Spleen (tissue), 11 donors: ENCODE measurements around the gene TDRD9. TPM values are rescaled to one million over a fixed set of nuclear protein-coding genes. Genes with fewer than 3 reads are reported as not detected.

ENCODE experiments used
- DNase-seq: peaks from one replicate; pipeline ENCODE4 v3.0.0-alpha.2; 2020
- H3K27ac ChIP-seq, 8 donors: fragments of 200-600 bp; sonication (generic) in 7 of 8; 1 replicate in 4 of 8; 2 replicates in 4 of 8; pipeline versions ENCODE4 v1.5.0 to v1.8.0; 2016 to 2021; ENCODE audit warnings: inconsistent platforms in 4 of 8, mild to moderate bottlenecking in 4 of 8, moderate library complexity in 1 of 8
- H3K27me3 ChIP-seq, 7 donors: fragments of 200-600 bp; sonication (generic) in 6 of 7; replicated peaks in 1 of 7; 1 replicate in 4 of 7; 2 replicates in 3 of 7; pipeline versions ENCODE4 v1.5.0 to v1.8.0; 2016 to 2021; ENCODE audit warnings: inconsistent platforms in 3 of 7, mild to moderate bottlenecking in 1 of 7
- H3K36me3 ChIP-seq, 6 donors: fragments of 200-600 bp; sonication (generic) in 5 of 6; 1 replicate in 4 of 6; 2 replicates in 2 of 6; pipeline versions ENCODE4 v1.5.0 to v1.8.0; 2016 to 2021; ENCODE audit warnings: inconsistent platforms in 2 of 6
- H3K4me1 ChIP-seq, 6 donors: fragments of 200-600 bp; sonication (generic) in 5 of 6; 1 replicate in 3 of 6; 2 replicates in 3 of 6; pipeline versions ENCODE4 v1.5.0 to v1.8.0; 2016 to 2021; ENCODE audit warnings: inconsistent platforms in 3 of 6
- H3K4me3 ChIP-seq, 8 donors: fragments of 200-600 bp; sonication (generic) in 7 of 8; 1 replicate in 4 of 8; 2 replicates in 4 of 8; pipeline versions ENCODE4 v1.5.0 to v1.8.0; 2016 to 2021; ENCODE audit warnings: inconsistent platforms in 4 of 8, mild to moderate bottlenecking in 4 of 8, moderate library complexity in 2 of 8
- H3K9me3 ChIP-seq, 8 donors: fragments of 200-600 bp; sonication (generic) in 7 of 8; 1 replicate in 4 of 8; 2 replicates in 4 of 8; pipeline versions ENCODE4 v1.5.0 to v1.8.0; 2016 to 2021; ENCODE audit warnings: inconsistent platforms in 4 of 8
- POLR2A ChIP-seq, 3 donors: fragments of 450-650 bp; IDR thresholded peaks; one replicate each; pipeline ENCODE4 v1.5.1; 2017; ENCODE audit warnings: antibody characterized with exemption in 3 of 3, mild to moderate bottlenecking in 1 of 3
- POLR2AphosphoS5 ChIP-seq, 3 donors: sonication (generic); formaldehyde crosslinking; IDR thresholded peaks; one replicate each; pipeline ENCODE4 v1.5.1; 2017; ENCODE audit warnings: antibody characterized with exemption in 3 of 3
- WGBS, 5 donors: extraction: QIAGEN DNeasy Blood & Tissue Kit in 3 of 5; methylation state at CpG; one replicate each; pipeline versions ENCODE4 v1.1.5 to v1.1.7; 2013 to 2018; 5-methylcytosine and 5-hydroxymethylcytosine counted together
- intact Hi-C: fragments of 100-400 bp; cut with DNase I; formaldehyde crosslinking; loops from one replicate; pipeline ENCODE4 v1.15.0; 2023; ENCODE audit warnings: low total_unique reads
- polyA plus RNA-seq, 3 donors: library from polyadenylated mRNA; stranded (reverse); fragments of 200-250 nt; gene quantifications; one replicate each; pipeline ENCODE4 v1.2.1, GENCODE V29; 2013
- total RNA-seq, 7 donors: library from RNA; depleted of rRNA in 3 of 7; stranded (reverse); fragments of >200 nt in 3 of 7; fragmentation: NEBNext Ultra II Directional in 4 of 7; extraction: Animal tissue kit (Norgen Biotek cat#: 25700) in 4 of 7; gene quantifications; one replicate each; pipeline versions ENCODE4 v1.1.0 to v1.2.1, GENCODE V29; 2016 to 2021
- TF ChIP-seq, protein P1 (sequence below), 11 experiments: fragments of 200-600 bp in 7 of 11; fragments of 450-650 bp in 4 of 11; sonication (generic) in 4 of 11; IDR thresholded peaks in 8 of 11; conservative IDR thresholded peaks in 3 of 11; 1 replicate in 7 of 11; 2 replicates in 4 of 11; pipeline versions ENCODE4 v1.4.0 to v1.8.0; 2016 to 2021; ENCODE audit warnings: antibody characterized with exemption in 11 of 11, inconsistent platforms in 4 of 11, mild to moderate bottlenecking in 1 of 11
- donor health status: healthy with polysubstance abuse.
- donor health status: DM: no; HTN: no; CAD: no; lungs with moderate emphysema.
- donor health status: DM: no; HTN: no; CAD: no.
- donor health status: Bipolar disorder and iron deficiency.
- donor health status: healthy.
- donor health status: DM: no; HTN: no; CAD: no.
- donor health status: DM: yes; HTN: yes; CAD: no.

The TDRD9 gene
- total and polyA plus RNA-seq, 10 donors, result 0.70 to 18.7 (median 8.0) TPM

DNA sequence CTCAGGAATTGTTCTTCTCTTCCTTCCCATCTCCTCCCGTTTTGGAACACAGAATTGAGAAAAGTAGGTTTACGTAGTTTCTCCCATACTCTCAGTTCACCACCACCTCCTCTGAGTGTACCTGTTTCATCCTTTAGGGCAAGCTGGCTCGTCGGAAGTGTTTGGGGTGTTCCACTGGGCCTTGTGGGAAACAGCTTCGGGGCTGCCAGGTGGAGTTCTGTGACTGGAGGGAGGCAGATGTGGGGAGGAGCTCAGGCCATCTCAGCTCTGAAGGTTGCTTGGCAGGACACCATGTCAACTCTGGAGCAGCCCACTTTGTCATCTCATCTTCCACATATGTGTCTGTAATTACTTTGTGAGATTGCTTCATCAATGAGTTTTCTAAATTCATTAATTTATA, 67.6 kb downstream of the TDRD9 start:
- H3K27me3 ChIP-seq, result peaks cover 0 to 26% (median 0%) of the 10 kb centered on the region in 7 donors
- DNase-seq, result no peak
- WGBS, 5 donors, result 75 to 83% (median 78%) methylated on average over 5 of the region's 5 CpGs
- H3K9me3 ChIP-seq, result no peaks in the 10 kb centered on the region
- no peak for TF ChIP-seq POLR2A (IDR thresholded peaks at IDR 0.05)
- no peak for TF ChIP-seq POLR2AphosphoS5 (IDR thresholded peaks at IDR 0.05)
- TF ChIP-seq, protein P1, sequence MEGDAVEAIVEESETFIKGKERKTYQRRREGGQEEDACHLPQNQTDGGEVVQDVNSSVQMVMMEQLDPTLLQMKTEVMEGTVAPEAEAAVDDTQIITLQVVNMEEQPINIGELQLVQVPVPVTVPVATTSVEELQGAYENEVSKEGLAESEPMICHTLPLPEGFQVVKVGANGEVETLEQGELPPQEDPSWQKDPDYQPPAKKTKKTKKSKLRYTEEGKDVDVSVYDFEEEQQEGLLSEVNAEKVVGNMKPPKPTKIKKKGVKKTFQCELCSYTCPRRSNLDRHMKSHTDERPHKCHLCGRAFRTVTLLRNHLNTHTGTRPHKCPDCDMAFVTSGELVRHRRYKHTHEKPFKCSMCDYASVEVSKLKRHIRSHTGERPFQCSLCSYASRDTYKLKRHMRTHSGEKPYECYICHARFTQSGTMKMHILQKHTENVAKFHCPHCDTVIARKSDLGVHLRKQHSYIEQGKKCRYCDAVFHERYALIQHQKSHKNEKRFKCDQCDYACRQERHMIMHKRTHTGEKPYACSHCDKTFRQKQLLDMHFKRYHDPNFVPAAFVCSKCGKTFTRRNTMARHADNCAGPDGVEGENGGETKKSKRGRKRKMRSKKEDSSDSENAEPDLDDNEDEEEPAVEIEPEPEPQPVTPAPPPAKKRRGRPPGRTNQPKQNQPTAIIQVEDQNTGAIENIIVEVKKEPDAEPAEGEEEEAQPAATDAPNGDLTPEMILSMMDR (IDR thresholded peaks at IDR 0.05 in 8 of 11, conservative IDR thresholded peaks at IDR 0.05 in 3 of 11), result no peak
- H3K36me3 ChIP-seq, result peaks cover 0 to 11% (median 0%) of the 10 kb centered on the region in 6 donors
- no peak overlapping the region for H3K4me3 ChIP-seq
- no peak overlapping the region for H3K27ac ChIP-seq
- no peaks in the 10 kb centered on the region for H3K4me1 ChIP-seq
- intact Hi-C loops, result no loop called here

DNA sequence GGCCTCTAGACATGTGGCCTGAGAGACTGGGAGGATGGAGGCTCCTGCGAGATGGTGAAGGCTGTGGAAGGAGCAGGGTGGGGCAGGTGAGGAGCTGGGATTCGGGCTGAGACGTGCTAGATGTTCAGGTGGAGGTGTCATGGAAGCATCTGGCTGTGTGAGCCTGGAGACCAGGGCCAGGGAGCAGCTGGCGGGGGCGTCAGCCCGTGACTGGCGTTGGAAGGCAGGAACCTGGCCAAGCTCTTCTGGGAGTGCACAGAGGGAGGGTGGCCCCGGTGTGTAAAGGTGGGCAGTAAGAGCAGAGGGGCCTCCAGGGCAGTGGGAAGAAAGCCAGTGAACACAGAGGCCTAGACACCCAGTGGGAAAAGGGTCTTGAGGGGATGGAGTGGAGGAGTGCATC, 69.1 kb downstream of the TDRD9 start:
- intact Hi-C loops, result no loop called here
- 76 to 89% (median 77%) methylated on average over 8 of the region's 8 CpGs for WGBS, 5 donors
- Histone ChIP-seq H3K36me3 (peaks cover 0 to 6% (median 0%) of the 10 kb centered on the region in 6 donors), H3K4me3 (no peak overlapping the region), H3K4me1 (no peaks in the 10 kb centered on the region), H3K9me3 (no peaks in the 10 kb centered on the region), H3K27ac (no peak overlapping the region), H3K27me3 (peaks cover 0 to 26% (median 0%) of the 10 kb centered on the region in 7 donors)
- TF ChIP-seq, protein P1 (IDR thresholded peaks at IDR 0.05 in 8 of 11, conservative IDR thresholded peaks at IDR 0.05 in 3 of 11), result no peak
- TF ChIP-seq POLR2AphosphoS5 (IDR thresholded peaks at IDR 0.05) (no peak), POLR2A (IDR thresholded peaks at IDR 0.05) (no peak)
- DNase-seq, result no peak

DNA sequence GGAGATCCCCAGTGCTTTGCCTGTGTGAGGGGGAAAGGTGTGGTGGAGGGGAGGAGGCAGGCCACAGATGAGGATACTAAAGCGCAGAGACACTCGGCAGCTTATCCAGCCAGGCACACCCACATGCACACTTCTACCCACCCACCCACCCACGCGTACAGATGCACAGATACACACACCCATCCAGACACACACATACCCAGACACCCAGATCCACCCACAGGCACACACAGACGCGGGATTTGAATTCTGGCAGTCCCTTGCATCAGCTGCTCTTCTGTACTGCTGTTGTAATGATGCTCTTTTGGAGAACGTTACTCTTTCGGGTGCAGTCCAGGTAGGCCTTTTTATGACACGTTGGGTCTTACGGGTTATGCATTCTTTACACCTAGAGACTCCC, 69.8 kb downstream of the TDRD9 start:
- no peak overlapping the region for H3K27ac ChIP-seq
- no peak overlapping the region for H3K4me3 ChIP-seq
- peaks cover 0 to 26% (median 0%) of the 10 kb centered on the region in 7 donors for H3K27me3 ChIP-seq
- intact Hi-C loops, result no loop called here
- peaks cover 0 to 6% (median 0%) of the 10 kb centered on the region in 6 donors for H3K36me3 ChIP-seq
- no peaks in the 10 kb centered on the region for H3K9me3 ChIP-seq
- WGBS, 5 donors, result 91 to 93% (median 92%) methylated on average over 10 of the region's 10 CpGs
- DNase-seq, result no peak
- no peaks in the 10 kb centered on the region for H3K4me1 ChIP-seq
- TF ChIP-seq, protein P1 (IDR thresholded peaks at IDR 0.05 in 8 of 11, conservative IDR thresholded peaks at IDR 0.05 in 3 of 11), result no peak
- TF ChIP-seq POLR2A (IDR thresholded peaks at IDR 0.05), result no peak
- TF ChIP-seq POLR2AphosphoS5 (IDR thresholded peaks at IDR 0.05), result no peak

DNA sequence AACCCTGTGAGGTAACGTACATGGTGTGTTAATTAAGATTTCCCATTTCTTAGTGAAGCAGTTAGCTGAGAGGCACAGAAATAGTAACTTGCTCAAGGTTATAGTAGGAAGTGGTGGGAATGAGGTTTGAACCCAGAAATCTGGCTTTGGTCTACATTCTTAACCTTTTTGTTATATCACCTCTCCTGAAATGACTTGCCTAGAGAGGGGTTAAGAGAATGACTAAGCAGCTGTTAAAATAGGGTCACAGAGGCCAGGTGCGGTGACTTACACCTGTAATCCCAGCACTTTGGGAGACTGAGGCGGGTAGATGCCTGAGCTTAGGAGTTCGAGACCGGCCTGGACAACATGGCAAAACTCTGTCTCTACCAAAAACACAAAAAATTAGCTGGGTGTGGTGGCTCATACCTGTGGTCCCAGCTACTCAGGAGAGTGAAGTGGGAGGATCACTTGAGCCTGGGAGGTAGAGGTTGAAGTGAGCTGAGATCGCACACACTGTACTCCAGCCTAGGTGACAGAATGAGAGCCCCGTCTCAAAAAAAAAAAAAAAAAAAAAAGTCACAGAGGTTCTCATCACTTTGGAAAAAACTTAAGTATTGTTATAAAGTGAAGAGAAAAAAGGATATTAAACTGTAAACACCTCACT, 71.7 kb downstream of the TDRD9 start:
- Histone ChIP-seq H3K4me3 (no peak overlapping the region), H3K36me3 (peaks cover 0 to 6% (median 0%) of the 10 kb centered on the region in 6 donors), H3K27me3 (peaks cover 0 to 20% (median 0%) of the 10 kb centered on the region in 7 donors), H3K27ac (no peak overlapping the region), H3K9me3 (no peaks in the 10 kb centered on the region), H3K4me1 (no peaks in the 10 kb centered on the region)
- intact Hi-C loops, result no loop called here
- 83 to 93% (median 87%) methylated on average over 7 of the region's 7 CpGs for WGBS, 5 donors
- TF ChIP-seq POLR2AphosphoS5 (IDR thresholded peaks at IDR 0.05) (no peak), POLR2A (IDR thresholded peaks at IDR 0.05) (no peak)
- TF ChIP-seq, protein P1 (IDR thresholded peaks at IDR 0.05 in 8 of 11, conservative IDR thresholded peaks at IDR 0.05 in 3 of 11), result no peak
- no peak for DNase-seq
